Embryonic facial prominence (tissue), 1 donor: Measurements from ENCODE around the gene STKLD1.
"Not testable (repeated sequence)": the region's sequence is repeated elsewhere in the genome, so short reads cannot be mapped to it uniquely, and the experiment has no call there.

Experiments used
- DNase-seq: peaks from one replicate; pipeline ENCODE4 v3.0.0-alpha.2; 2016; ENCODE audit errors: extremely low spot score

The STKLD1 gene

DNA sequence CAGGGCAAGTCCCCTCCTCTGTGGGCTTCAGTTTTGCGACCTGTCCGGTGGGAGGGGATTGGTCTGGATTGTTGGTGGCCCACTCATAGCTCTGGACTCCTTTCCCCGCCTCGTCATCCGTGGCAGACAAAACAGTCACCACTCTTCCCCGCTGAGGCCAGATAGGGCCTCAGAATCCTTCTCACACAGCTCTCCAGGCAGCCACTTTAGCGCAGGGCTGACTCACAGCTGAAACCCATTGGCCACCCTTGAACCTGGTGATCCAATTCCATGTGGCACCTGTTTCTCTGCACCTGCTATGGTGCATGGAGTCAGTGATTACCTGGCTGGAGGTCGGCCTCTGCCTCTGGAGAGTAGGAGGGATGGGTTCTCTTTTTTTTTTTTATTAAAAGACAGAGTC is 67.8 kb downstream of the STKLD1 start:
- no peak for DNase-seq

DNA sequence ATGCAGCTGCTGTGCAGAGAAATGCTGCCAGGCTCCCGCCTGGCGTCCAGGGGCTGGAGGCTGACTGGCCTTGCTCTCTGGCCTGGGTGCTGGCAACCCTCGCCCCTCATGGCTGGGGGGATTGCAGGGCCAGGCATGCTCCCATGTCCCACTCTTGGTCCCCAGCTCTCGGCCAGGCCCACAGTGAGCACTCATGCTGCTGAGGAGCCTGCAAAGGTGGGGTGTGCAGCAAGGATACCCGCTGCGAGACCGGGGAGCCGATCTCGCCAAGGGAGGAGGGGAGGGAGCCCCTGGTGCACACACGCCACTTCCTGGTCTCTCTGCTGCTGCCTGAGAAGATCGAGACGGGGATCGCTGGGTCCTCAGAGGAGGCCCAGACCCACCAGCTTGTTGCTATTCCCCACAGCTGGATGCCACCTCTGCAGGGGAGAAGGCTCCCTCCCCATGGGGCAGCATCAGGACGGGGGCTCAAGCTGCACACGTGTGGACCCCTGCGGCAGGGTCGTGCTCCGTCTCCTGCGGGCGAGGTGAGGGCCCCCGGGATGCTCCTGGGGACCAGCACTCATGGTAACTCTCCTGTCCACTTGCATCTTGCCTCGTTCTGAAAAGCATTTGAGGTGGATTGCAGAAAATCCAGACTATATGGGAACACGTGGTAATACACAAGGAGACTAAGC is 69.3 kb downstream of the STKLD1 start:
- DNase-seq: no peak

DNA sequence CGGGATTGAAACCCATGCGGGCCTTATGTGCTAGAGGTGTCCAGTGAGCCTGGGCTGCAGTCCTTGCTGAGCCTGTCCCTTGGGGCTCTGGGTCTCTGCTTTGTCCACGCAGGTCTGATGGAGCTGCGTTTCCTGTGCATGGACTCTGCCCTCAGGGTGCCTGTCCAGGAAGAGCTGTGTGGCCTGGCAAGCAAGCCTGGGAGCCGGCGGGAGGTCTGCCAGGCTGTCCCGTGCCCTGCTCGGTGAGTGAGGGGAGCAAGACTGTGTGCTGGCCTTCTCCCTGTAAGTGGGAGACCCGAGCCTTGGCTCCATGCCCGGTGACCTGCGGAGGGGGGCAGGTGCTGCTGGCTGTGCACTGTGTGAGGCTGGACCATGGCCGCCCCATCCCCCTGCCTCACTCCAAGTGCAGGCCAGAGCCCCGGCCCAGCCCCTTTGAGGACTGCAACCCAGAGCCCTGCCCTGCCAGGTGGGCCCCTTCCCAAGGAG is 72.4 kb downstream of the STKLD1 start:
- no peak for DNase-seq

DNA sequence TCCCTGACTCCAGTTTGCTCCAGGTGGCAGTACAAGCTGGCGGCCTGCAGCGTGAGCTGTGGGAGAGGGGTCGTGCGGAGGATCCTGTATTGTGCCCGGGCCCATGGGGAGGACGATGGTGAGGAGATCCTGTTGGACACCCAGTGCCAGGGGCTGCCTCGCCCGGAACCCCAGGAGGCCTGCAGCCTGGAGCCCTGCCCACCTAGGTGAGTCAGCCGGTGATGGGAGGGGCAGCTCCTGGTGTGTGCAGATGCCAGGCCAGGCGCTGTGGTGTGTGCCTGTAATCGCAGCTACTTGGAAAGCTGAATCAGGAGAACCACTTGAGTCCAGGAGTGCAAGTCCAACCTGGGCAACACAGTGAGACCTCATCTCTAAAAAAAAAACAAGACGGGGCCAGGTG is 73.6 kb downstream of the STKLD1 start:
- no peak for DNase-seq

DNA sequence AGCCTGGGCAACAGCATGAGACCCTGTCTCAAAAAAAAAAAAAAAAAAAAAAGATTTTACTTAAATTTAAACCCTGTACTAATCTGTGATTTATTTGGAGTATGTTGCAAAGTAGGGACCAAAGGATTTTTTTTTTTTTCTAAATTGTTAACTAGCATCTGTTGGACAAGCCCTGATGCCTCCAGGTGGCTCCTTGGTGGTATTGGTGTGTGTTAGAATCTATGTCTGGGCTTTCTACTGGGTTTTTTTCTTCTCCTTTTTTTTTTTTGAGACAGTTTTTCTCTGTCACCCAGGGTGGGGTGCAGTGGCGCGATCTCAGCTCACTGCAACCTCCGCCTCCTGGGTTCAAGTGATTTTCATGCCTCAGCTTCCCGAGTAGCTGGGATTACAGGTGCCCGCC is 75.7 kb downstream of the STKLD1 start:
- DNase-seq: not testable (repeated sequence)

DNA sequence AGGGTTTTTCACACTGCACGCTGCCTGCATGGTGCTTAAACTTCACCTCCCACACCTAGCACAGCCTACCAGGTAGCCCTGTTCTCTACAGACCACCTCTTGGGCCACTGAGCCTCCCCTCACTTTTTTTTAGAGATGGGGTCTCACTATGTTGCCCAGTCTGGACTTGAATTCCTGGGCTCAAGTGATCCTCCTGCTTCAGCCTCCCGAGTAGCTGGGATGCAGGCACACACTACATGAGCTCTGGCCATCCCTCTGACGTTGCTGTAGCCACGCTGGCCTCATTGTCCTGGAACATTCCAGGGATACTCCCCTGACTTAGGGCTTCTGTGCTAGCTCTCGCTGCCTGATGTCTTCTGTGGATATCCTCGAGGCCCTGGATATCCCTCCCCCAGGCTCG is 76.4 kb downstream of the STKLD1 start:
- no peak for DNase-seq

DNA sequence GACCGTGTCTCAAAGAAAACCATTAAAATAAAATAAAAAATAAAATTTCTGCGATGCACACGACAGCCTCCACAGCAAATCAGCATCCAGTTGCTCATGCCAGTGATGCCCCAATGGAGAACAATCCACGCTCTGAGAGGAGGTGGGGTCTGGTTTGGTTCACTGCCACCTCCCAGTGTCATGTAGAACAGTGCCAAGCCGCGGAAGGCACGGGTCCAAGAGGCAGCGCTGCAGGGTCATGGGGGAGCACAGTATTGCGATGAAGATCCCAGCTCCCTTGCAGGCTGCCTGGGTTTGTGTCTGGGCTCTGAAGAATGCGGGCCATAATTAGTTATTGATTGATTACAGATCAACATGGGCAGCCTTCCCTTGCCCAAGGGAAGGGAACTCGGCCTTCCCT is 77.5 kb downstream of the STKLD1 start:
- no peak for DNase-seq

DNA sequence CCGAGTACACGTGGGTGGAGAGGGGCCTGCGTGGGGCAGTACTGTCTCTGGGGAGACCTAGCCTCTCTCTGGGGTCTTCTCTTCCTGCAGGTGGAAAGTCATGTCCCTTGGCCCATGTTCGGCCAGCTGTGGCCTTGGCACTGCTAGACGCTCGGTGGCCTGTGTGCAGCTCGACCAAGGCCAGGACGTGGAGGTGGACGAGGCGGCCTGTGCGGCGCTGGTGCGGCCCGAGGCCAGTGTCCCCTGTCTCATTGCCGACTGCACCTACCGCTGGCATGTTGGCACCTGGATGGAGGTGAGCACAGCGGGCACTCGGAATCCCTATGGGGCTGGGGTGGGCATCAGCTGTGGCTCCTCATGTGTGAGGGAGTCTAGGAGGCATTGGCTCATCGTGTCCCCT is 78.2 kb downstream of the STKLD1 start:
- no peak for DNase-seq

DNA sequence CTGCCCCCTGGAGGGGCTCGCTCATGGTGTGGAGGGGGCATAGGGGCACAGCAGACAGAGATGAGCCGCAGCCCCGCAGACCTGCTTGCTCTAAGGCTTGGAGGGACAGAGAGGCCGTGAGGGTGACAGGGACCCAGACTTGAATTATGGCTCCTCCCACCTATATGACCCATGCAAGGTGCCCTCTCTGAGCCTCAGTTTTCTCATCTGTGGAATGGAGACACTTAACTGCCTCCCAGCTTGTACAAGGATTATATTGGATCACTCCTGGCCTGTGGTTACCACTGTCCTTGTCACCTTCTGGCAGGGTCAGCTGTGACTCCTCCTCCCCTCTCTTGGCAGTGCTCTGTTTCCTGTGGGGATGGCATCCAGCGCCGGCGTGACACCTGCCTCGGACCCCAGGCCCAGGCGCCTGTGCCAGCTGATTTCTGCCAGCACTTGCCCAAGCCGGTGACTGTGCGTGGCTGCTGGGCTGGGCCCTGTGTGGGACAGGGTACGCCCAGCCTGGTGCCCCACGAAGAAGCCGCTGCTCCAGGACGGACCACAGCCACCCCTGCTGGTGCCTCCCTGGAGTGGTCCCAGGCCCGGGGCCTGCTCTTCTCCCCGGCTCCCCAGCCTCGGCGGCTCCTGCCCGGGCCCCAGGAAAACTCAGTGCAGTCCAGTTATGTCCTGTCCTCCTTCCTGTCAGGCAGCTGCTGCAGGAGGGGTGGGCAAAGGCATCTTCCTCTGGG is 78.9 kb downstream of the STKLD1 start:
- DNase-seq: no peak
